Endothelial cell of umbilical vein (primary cell): ENCODE results near the gene TTC9. TPM values are rescaled to one million over a fixed set of nuclear protein-coding genes. Genes with fewer than 3 reads are reported as not detected.

Source experiments
- BruUV-seq: library from RNA; stranded (reverse); fragments of 400-500 nt; replicated peaks from 2 replicates; lab custom pipeline; 2021; lab: Mats Ljungman, UMichigan
- CTCF ChIA-PET: fragments of 300-600, 350-600 bp; sonication (Branson Sonifier 250); formaldehyde crosslinking; loops from one replicate; lab custom pipeline; 2021; ENCODE audit warnings: antibody characterized with exemption, inconsistent platforms; lab: Charles Lee
- POLR2A ChIA-PET: fragments of 300-600, 350-600 bp; sonication (Branson Sonifier 250); formaldehyde crosslinking; loops from one replicate; lab custom pipeline; 2021; ENCODE audit warnings: antibody characterized with exemption, inconsistent platforms; lab: Charles Lee
- DNase-seq: peaks from one replicate; pipeline ENCODE4 v3.0.0-alpha.2; 2011; ENCODE audit warnings: low read depth, low spot score
- FAIRE-seq: peaks from 2 replicates; lab custom pipeline; 2011; peaks lifted over from hg19 to GRCh38; lab: Jason Lieb, UNC
- H2AFZ ChIP-seq: 2 replicates; pipeline ENCODE4 v1.6.0; 2012; ENCODE audit warnings: low read depth, low read length, control low read depth, inconsistent platforms
- H3K27ac ChIP-seq: 2 replicates; pipeline ENCODE4 v1.5.1; 2011; ENCODE audit warnings: low read depth, mild to moderate bottlenecking, control low read depth, low read length, moderate library complexity; ENCODE audit not compliant: insufficient read depth
- H3K27me3 ChIP-seq, 2 experiments: 2 replicates each; pipeline versions ENCODE4 v1.6.0 to v1.6.1; 2011; ENCODE audit warnings: low read length in 2 of 2, mixed read lengths in 1 of 2; ENCODE audit not compliant: control insufficient read depth in 2 of 2, insufficient read depth in 2 of 2
- H3K36me3 ChIP-seq, 2 experiments: 2 replicates in 1 of 2; 3 replicates in 1 of 2; pipeline ENCODE4 v1.5.1; 2011; ENCODE audit warnings: low read length in 2 of 2, mild to moderate bottlenecking in 1 of 2, moderate library complexity in 1 of 2; ENCODE audit not compliant: control insufficient read depth in 2 of 2, insufficient read depth in 2 of 2; ENCODE audit errors: extremely low read depth in 1 of 2
- H3K4me1 ChIP-seq: 3 replicates; pipeline ENCODE4 v1.5.1; 2011; ENCODE audit warnings: mild to moderate bottlenecking, low read length; ENCODE audit not compliant: control insufficient read depth, insufficient read depth; ENCODE audit errors: extremely low read depth
- H3K4me2 ChIP-seq: 2 replicates; pipeline ENCODE4 v1.6.1; 2011; ENCODE audit warnings: low read length, control low read depth, mixed read lengths; ENCODE audit not compliant: insufficient read depth
- H3K4me3 ChIP-seq, 3 experiments: fragments of 200-600 bp in 1 of 3; sonication (generic), shearing (Covaris generic) in 1 of 3; replicated peaks in 1 of 3; 2 replicates each; pipeline ENCODE4 v1.5.1; 2011 to 2016; ENCODE audit warnings: control low read depth in 3 of 3, low read length in 3 of 3, mild to moderate bottlenecking in 2 of 3, inconsistent platforms in 1 of 3, low read depth in 1 of 3, moderate library complexity in 1 of 3; ENCODE audit not compliant: insufficient read depth in 1 of 3
- H3K79me2 ChIP-seq: 2 replicates; pipeline ENCODE4 v1.6.0; 2012; ENCODE audit warnings: low read length, inconsistent platforms; ENCODE audit not compliant: control insufficient read depth, insufficient read depth
- H3K9ac ChIP-seq: replicated peaks from 2 replicates; pipeline ENCODE3; 2011; ENCODE audit warnings: low read length, control low read depth; ENCODE audit not compliant: insufficient read depth; ENCODE audit errors: extremely low read depth
- H3K9me1 ChIP-seq: replicated peaks from 3 replicates; pipeline ENCODE4 v1.6.0; 2011; ENCODE audit warnings: mild to moderate bottlenecking, low read length; ENCODE audit not compliant: control insufficient read depth, insufficient read depth; ENCODE audit errors: extremely low read depth
- H3K9me3 ChIP-seq: replicated peaks from 2 replicates; pipeline ENCODE4 v1.5.1; 2012; ENCODE audit warnings: low read length, inconsistent platforms; ENCODE audit not compliant: control insufficient read depth, insufficient read depth
- H4K20me1 ChIP-seq: replicated peaks from 2 replicates; pipeline ENCODE3; 2011; ENCODE audit warnings: mild to moderate bottlenecking, low read length; ENCODE audit not compliant: control insufficient read depth, insufficient read depth; ENCODE audit errors: extremely low read depth
- EZH2 ChIP-seq: IDR thresholded peaks from 2 replicates; pipeline ENCODE4 v1.6.1; 2012; ENCODE audit warnings: borderline replicate concordance, low read depth, mild to moderate bottlenecking, moderate library complexity, low read length, inconsistent platforms; ENCODE audit not compliant: severe bottlenecking
- FOS ChIP-seq: IDR thresholded peaks from 2 replicates; pipeline ENCODE4 v1.6.1; 2011; ENCODE audit warnings: mild to moderate bottlenecking, low read length, moderate library complexity, borderline replicate concordance; ENCODE audit not compliant: insufficient read depth
- GATA2 ChIP-seq: IDR thresholded peaks from 2 replicates; pipeline ENCODE4 v1.7.0; 2011; ENCODE audit warnings: low read depth, mild to moderate bottlenecking, moderate library complexity, mixed read lengths, low read length; ENCODE audit not compliant: insufficient read length, insufficient read depth
- JUN ChIP-seq: IDR thresholded peaks from 2 replicates; pipeline ENCODE4 v1.6.1; 2011; ENCODE audit warnings: borderline replicate concordance, low read depth; ENCODE audit not compliant: insufficient read length, insufficient read depth
- MYC ChIP-seq: IDR thresholded peaks from one replicate; pipeline ENCODE4 v1.6.1; 2011; ENCODE audit warnings: mild to moderate bottlenecking, low read depth, low read length
- POLR2A ChIP-seq: IDR thresholded peaks from 2 replicates; pipeline ENCODE4 v1.6.1; 2012; ENCODE audit warnings: low read depth, mild to moderate bottlenecking, control low read depth, low read length
- POLR2AphosphoS5 ChIP-seq: IDR thresholded peaks from 2 replicates; pipeline ENCODE4 v1.6.1; 2012; ENCODE audit warnings: low read depth, mild to moderate bottlenecking, control low read depth, low read length, moderate library complexity; ENCODE audit not compliant: insufficient read depth
- dilution Hi-C: fragments of 300-500 bp; cut with MboI; formaldehyde crosslinking; loops from one replicate; pipeline ENCODE4 v1.15.0; 2019; ENCODE audit warnings: low sequenced_read_pairs; ENCODE audit not compliant: extremely low pct_ligation_motif_present
- intact Hi-C: fragments of 100-400 bp; cut with micrococcal nuclease; formaldehyde crosslinking; loops from one replicate; pipeline ENCODE4 v1.10.0; 2022
- polyA plus RNA-seq, 4 experiments: library from polyadenylated mRNA; depleted of rRNA in 3 of 4; stranded (reverse) in 3 of 4; unstranded in 1 of 4; fragments of >200 nt; gene quantifications; 2 replicates each; pipeline versions ENCODE4 v1.2.1 to v1.2.3, GENCODE V29; 2011 to 2012; ENCODE audit warnings: missing spikeins in 1 of 4
- total RNA-seq: library from RNA; stranded (reverse); gene quantifications from 2 replicates; pipeline ENCODE4 v1.2.3, GENCODE V29; 2021
- TF ChIP-seq, protein P1 (sequence below), 2 donors: IDR thresholded peaks; 1 replicate in 1 of 2; 2 replicates in 1 of 2; pipeline ENCODE4 v1.5.1; 2011; ENCODE audit warnings: low read length in 2 of 2, mild to moderate bottlenecking in 2 of 2, moderate library complexity in 2 of 2, control low read depth in 1 of 2, inconsistent platforms in 1 of 2, low read depth in 1 of 2; ENCODE audit not compliant: insufficient read depth in 1 of 2; ENCODE audit errors: extremely low read depth in 1 of 2
- TF ChIP-seq, protein P2 (sequence below): IDR thresholded peaks from 2 replicates; pipeline ENCODE4 v1.6.1; 2011; ENCODE audit not compliant: insufficient read depth, insufficient read length

TTC9 gene
- total and polyA plus RNA-seq, 2 donors (not counting 3 experiments of a cell fraction or from before 2014, with no cell fraction given) = 0.06 TPM; not detected in 1

DNA sequence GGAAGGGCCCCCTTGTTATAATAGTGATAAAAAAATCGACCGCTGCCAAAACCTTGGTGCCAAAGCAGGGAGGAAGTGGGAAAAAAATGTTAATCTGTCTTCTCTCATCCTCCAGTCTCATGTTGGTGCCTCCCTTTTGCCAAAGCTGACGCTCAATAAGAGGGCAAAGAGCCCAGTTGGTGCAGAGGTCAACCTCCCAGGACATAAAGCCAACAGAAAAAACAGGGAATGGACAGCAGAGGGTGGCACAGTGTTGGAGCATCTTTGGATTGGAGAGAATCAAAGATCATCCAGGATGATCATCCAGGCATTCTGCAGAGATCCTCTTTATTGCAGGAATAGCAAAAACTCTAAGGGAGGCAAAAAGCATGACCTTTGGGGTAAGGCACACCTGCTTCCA lies 9.8 kb upstream of the TTC9 start:
- DNase-seq = no peak
- no peaks in the 10 kb centered on the region for H3K4me1 ChIP-seq
- ChIA-PET POLR2A (no interaction called here), CTCF (no interaction called here)
- H3K9ac ChIP-seq = no peak overlapping the region
- H2AFZ ChIP-seq = no peak overlapping the region
- no peak overlapping the region for H3K4me2 ChIP-seq
- H4K20me1 ChIP-seq = no peaks in the 10 kb centered on the region
- TF ChIP-seq EZH2 (no peak), MYC (no peak), POLR2AphosphoS5 (no peak), GATA2 (no peak), FOS (no peak), POLR2A (no peak), JUN (no peak)
- TF ChIP-seq, protein P1, sequence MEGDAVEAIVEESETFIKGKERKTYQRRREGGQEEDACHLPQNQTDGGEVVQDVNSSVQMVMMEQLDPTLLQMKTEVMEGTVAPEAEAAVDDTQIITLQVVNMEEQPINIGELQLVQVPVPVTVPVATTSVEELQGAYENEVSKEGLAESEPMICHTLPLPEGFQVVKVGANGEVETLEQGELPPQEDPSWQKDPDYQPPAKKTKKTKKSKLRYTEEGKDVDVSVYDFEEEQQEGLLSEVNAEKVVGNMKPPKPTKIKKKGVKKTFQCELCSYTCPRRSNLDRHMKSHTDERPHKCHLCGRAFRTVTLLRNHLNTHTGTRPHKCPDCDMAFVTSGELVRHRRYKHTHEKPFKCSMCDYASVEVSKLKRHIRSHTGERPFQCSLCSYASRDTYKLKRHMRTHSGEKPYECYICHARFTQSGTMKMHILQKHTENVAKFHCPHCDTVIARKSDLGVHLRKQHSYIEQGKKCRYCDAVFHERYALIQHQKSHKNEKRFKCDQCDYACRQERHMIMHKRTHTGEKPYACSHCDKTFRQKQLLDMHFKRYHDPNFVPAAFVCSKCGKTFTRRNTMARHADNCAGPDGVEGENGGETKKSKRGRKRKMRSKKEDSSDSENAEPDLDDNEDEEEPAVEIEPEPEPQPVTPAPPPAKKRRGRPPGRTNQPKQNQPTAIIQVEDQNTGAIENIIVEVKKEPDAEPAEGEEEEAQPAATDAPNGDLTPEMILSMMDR (IDR thresholded peaks at IDR 0.05; ENCODE audit: extremely low read depth in 1 of 2, insufficient read depth in 1 of 2, low read depth in 1 of 2, low read length in 2 of 2) = no peak
- TF ChIP-seq, protein P2, sequence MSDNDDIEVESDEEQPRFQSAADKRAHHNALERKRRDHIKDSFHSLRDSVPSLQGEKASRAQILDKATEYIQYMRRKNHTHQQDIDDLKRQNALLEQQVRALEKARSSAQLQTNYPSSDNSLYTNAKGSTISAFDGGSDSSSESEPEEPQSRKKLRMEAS = no peak
- H3K4me3 ChIP-seq = no peak overlapping the region
- no peak for FAIRE-seq
- H3K27ac ChIP-seq = no peak overlapping the region
- intact Hi-C loops = no loop called here
- no peaks in the 10 kb centered on the region for H3K79me2 ChIP-seq
- dilution Hi-C loops = no loop called here
- H3K9me1 ChIP-seq = no peaks in the 10 kb centered on the region
- peaks cover 0 to 3% of the 10 kb centered on the region in 2 experiments for H3K27me3 ChIP-seq
- BruUV-seq = no TSS peak
- H3K9me3 ChIP-seq = no peaks in the 10 kb centered on the region
- no peaks in the 10 kb centered on the region for H3K36me3 ChIP-seq
